Measurements from ENCODE around the gene CFAP47.

CFAP47 gene

GRCh38 chrX:36266155-36266554 is 346.6 kb downstream of the CFAP47 start:
- DNase-seq, result no peak

- DNase-seq, result no peak
Observed at GRCh38 chrX:36310136-36310535, 390.6 kb downstream of the CFAP47 start.

- DNase-seq, result no peak
Observed at GRCh38 chrX:36314303-36314702, 394.8 kb downstream of the CFAP47 start.

GRCh38 chrX:36334572-36334971 is 415.0 kb downstream of the CFAP47 start:
- DNase-seq, result no peak

GRCh38 chrX:36336751-36337150 is 417.2 kb downstream of the CFAP47 start:
- DNase-seq, result no peak

- no peak for DNase-seq
Observed at GRCh38 chrX:36344301-36344700, 424.8 kb downstream of the CFAP47 start.

GRCh38 chrX:36348509-36348908 is 429.0 kb downstream of the CFAP47 start:
- DNase-seq, result no peak

- DNase-seq, result no peak
Observed at GRCh38 chrX:36357855-36358254, 438.3 kb downstream of the CFAP47 start.

- no peak for DNase-seq
Observed at GRCh38 chrX:36364262-36364661, 444.7 kb downstream of the CFAP47 start.

- no peak for DNase-seq
Observed at GRCh38 chrX:36383495-36383894, 464.0 kb downstream of the CFAP47 start.

- DNase-seq, result no peak
Observed at GRCh38 chrX:36388901-36389300, 469.4 kb downstream of the CFAP47 start.

GRCh38 chrX:36401774-36402173 is 482.2 kb downstream of the CFAP47 start:
- DNase-seq, result no peak

GRCh38 chrX:36407836-36408235 is 488.3 kb downstream of the CFAP47 start:
- DNase-seq, result no peak

GRCh38 chrX:36414056-36414455 is 494.5 kb downstream of the CFAP47 start:
- DNase-seq, result no peak

GRCh38 chrX:36422368-36422767 is 502.8 kb downstream of the CFAP47 start:
- no peak for DNase-seq

- DNase-seq, result no peak
Observed at GRCh38 chrX:36431819-36432218, 512.3 kb downstream of the CFAP47 start.

- peak; percentile 44 for DNase-seq
Observed at GRCh38 chrX:36434522-36434921, 515.0 kb downstream of the CFAP47 start.
